Iris pigment epithelial cell (primary cell): ENCODE measurements around the gene CUEDC1.
A peak's percentile ranks its signal among the peaks of the same experiment; 100 is the strongest.

ENCODE experiments used
- DNase-seq: peaks from one replicate; pipeline ENCODE4 v3.0.0-alpha.2; 2011; ENCODE audit warnings: low read depth

The CUEDC1 gene

GRCh38 chr17:57874434-57875289 lies 80.5 kb downstream of the CUEDC1 start:
- DNase-seq: peak; percentile 95

- DNase-seq: no peak
Observed at GRCh38 chr17:57874058-57874419, 81.2 kb downstream of the CUEDC1 start.

- no peak for DNase-seq
Observed at GRCh38 chr17:57873261-57874057, 81.8 kb downstream of the CUEDC1 start.

DNA sequence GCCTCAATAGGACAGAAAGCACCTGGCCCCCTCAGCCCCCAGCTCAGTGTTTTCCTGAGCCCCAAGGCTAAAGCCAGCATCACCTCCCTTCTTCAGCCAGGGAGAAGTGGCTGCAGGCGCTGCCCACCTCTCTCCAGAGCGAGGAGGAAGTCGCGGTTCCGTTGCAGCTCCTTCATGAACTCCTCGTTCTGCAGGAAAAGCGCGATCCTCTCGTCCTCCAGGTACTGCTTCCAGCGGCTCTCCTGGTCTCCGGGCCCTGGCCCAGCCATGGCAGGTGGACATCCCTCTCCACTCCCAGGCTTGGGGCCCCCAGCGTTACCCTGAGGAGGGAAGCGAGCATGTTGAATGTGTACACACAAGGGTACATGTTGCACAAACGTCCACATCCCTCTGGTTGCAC lies 82.7 kb downstream of the CUEDC1 start:
- no peak for DNase-seq

DNA sequence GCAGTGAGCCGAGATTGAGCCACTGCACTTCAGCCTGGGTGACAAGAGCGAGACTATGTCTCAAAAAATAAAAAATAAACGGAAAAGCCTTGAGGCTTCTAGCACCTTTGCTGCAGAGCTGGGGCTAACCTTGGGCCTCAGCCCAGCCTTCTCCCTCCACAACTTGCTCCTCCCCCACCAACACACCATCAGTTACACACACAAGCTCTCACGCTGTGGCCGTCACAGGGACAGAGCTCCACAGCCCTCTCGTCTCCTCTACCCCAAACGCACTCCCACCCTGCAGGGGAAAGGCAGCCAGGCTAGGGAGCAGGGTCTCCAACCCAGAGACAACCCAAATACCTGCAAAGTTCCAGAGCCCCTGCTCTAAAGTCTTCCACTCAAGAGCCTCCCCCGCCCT lies 83.3 kb downstream of the CUEDC1 start:
- DNase-seq: no peak

GRCh38 chr17:57871155-57871554 lies 84.1 kb downstream of the CUEDC1 start:
- no peak for DNase-seq

DNA sequence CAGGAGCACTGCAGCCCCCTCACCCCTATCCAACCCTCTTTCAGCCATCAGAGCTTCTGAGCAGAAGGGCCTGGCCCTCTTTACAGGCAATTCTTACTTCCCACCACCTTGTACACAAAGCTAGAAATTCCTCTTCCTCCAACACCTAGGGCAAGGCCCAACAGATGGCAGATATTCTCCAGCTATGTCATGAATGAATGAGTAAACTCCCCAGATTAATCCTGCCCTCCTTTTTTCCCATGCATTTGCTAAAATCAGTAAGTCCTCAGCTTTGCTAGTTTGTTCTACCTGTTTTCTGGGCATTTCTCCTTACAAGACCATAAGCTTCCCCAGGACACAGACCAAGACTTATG lies 85.0 kb downstream of the CUEDC1 start:
- no peak for DNase-seq

GRCh38 chr17:57869617-57870282 lies 85.5 kb downstream of the CUEDC1 start:
- peak; percentile 92 for DNase-seq

DNA sequence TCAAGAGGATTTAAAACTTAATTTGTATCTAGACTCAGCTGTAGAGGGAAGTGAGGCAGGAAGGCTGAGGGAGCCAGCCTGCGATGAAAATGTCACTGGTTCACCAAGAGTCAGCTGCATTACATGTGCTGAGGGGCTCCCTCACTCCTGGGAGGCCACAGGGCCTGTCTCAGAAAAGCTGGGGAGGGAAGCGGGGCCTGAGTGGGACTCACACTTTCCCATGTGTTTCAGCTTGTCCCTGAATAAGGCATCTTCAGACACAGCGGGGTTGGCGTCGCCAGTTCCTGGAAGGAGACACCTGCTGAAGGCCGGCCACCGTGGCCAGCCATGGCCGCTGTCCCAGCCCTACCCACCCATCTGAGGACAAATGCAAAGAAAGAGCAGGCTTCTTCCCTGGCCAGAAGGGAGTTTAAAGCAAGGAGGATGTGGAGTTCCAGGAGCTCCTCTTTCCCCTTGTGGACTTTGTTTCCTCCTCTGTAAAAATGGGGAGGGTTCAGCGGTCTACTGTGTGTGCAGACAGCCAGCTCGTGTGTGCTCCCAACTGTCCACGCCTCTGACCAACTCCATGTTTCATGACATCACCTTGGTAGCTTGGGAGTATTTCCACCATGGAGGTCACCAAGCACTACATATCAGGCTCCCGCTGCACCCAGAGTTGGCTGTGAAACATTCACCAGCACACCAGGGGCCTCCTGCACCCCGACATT lies 86.1 kb downstream of the CUEDC1 start:
- DNase-seq: no peak

- DNase-seq: peak; percentile 82
Observed at GRCh38 chr17:57868007-57868909, 87.0 kb downstream of the CUEDC1 start.

DNA sequence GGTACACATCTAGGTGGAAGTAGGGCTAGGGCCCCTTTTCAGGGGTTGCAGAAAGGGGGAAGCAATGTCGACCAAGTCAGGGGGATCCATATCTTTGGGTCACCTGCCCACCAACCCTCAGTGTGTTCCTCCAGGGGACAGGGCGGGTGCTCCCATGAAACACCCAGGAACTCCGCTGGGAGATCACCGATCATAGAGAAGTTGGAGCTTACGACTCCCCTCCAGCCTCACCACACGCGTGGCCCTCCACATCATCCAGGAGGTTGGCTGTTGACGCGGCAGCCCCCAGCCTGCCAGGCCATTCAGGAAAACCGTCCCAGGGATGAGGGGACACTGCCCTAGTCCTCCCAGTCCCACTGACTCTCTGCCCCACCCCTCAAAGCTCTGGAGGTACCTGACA lies 88.1 kb downstream of the CUEDC1 start:
- no peak for DNase-seq

DNA sequence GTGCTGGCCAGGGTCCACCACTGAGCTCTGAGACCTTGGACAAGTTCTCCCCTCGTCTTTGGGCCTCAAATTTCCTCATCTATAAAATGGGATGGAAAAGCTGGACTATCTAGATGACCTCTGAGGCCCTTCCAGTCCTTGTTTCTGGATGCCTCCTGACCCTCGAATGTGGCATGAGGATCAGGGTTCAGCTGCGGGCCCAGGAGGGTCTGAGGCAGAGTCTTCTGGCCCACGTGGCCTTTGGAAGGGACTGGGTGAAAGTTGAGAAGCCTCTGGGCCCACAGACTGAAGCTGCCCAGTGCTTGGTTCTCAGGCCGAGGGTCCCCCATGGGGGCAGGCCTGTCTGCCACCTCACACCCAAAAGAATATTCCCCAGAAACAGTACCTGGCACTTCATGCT lies 88.5 kb downstream of the CUEDC1 start:
- no peak for DNase-seq

DNA sequence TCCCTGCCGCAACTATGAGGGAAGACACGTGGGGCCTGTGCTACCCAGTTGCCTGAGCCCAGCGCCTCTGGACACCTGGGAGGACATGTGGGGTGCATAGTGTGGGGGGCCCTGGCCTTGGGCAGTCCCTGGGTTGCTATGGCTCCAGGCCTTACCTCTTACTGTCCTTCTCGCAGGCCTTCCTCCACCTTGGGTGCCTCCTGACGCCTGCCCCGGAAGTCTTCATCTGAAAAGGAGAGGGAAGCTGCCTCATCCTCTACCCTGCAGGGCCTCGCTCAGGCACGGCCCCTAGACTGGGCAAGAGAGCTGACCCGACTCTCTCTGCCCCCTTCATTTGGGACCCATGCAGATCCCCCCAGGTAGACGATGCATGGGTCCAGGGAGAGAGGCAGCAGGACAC lies 88.9 kb downstream of the CUEDC1 start:
- no peak for DNase-seq

DNA sequence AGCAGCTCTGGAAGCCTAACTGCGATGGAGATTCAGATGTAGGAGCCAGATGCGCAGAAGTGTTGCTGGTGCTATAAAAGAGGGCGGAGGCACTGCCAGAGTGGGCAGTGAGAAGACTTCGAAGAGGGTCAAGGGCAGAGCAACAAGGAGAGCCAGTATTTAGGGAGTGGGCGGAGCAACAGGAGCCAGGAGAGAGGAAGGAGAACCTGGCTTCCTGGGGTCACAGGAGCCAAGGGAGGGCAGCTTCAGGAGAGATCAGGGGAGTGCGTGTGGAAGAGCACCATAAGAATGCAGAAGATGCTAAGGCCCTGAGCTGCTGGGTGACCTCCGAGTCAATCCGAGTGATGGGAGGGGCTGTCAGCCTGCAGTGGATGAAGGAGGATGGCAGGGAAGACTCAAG lies 90.9 kb downstream of the CUEDC1 start:
- no peak for DNase-seq

DNA sequence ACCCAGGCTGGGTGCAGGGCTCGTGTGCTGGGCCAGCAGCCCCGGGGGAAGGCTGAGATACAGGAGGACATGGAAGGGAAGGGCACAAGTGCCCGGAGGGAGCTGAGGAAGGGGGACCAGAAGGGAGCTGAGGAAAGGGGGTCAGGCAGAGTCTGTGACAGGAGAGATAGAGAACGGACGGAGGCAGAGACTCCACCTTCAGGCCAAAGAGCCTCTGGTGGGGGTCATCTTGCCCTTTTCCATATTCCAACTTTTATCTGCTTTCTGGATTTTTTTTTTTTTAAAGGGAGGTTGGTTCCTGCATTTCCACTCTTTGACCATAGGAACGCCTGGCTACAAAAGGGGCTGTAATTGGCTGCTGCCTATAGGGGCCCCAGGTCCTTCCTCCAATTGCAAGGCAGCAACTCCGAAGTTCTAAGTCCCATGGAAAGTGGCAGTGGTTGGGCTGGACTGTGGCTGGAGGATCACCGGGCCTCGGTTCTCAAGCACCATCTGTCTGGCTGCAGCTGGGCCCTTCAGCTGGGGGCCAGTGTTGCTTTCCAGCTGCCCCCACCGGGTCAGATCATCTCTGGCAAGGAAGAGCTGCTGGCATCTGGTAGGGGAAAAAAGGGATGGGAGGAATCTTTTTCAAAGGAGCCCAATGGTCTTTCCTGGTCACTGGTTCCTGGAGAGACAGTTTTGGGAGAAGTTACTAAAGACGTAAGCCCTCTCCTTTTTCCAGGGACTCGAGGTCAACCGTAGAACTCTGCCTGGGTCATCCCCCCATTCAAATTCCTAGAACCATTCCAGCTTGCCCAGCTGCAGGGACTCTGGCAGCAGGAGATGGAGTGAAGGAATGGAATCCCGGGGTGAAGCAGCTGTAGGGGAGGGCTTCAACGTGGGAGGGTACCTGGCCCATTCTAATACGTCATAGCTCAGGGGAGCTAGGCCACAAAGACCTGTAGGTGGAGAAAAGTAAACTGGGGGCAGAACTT lies 92.2 kb downstream of the CUEDC1 start:
- no peak for DNase-seq

DNA sequence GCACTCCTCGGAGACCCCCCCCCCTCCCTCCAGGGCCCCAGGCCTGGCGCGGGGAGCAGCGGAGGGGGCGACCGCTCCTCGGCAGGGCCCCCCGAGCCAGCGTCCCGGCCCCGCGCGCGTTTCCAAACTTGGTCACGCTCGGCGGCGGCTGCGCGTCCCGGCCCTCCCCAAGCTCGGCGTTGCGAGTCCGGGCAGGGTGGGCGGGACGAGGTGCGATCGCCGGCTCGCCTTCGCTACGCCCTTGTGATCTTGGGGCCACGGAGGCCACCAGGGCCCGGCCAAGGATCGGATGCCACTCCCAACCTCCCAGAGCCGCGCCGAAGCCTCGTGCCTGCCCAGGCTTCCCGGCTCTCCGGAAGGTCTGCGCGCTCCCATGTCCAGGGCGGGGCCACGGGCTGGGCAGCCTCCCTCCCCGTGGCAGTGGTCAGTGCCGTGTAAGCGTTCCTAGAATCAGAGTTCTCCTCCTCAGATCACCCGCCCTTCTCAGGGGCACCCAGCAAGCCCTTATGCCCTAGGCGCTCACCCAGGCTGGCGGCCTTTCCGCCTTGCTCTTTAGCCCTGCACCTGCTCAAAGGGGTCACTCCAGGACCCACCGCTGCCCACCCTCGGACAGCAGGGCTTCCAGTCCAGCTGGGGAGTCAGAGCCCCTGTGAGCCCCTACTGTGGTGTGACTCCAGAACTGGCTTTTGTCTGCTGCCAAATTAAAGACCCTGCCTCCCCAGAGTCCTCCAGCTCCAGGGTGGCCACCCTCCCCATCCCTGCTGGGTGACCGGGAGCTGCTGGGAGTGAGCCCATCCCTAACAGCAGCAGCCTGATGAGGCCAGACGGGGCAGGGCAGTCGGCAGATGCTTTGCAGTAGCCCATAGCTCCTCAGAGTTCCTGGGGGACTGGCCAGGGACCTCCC lies 93.2 kb downstream of the CUEDC1 start:
- DNase-seq: peak; percentile 43

DNA sequence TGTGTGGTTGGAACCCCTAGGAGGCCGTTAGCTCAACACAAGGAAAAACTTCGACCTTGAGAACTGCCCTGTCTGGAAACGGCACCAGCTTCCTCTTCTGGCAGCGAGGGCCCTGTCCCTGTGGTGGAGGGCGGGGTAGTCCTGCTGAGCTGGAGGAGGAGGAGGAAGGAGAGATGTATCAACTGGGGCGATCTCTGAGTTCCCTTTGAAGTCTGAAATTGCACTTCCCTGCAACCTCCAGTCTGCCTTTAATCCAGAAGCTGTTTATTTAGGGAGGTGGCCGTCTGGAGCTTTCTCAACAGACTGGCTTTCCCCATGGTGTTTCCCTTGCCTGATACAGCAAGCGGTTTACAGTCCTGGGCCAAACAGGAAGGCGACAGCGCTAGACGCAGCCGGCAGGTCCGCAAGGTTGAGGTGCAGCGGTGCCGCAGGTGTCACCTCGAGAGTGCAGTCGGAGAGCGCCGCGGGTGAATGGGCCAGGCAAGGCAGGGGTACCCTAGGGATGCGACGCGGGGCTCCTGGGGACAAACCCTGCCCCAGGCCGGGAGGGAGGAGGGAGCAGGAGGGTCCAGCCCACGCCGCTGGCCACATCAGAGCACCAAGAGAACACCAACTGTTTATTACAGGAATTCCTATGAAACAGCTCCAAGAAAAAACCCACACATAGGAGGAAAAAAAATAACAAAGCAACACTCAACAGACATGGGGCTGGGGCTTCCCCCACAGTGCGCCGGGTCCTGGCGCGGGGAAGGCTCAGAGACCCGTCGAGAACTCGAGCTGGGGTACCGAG lies 94.0 kb downstream of the CUEDC1 start:
- DNase-seq: peak; percentile 58

DNA sequence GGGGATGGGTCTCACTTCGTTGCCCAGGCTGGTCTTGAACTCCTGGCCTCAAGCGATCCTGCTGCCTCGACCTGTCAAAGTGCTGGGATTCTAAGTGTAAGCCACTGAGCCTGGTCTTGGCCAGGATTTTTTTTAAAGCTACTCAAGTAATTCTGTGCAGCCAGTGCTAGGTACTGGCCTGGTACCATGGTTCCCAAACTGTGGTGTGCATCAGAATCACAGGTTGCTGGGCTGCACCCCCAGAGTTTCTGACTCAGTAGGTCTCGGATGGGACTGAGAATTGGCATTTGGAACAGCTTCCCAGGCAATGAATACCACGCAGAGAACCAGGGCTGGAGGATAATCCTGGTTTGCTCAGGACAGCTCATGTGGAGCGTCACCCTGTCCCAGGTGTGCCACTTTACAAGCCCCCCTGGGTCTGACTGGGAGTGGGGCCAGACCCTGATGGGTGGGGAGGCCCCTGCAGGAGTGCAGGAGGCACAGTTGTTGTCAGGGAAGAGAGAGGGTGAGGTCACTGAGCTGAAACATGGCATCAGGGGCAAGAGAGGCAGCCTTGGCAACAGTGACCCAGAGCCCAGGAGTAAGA lies 94.7 kb downstream of the CUEDC1 start:
- no peak for DNase-seq
